ENCODE data around the gene FRMD8. TPM values are rescaled to one million over a fixed set of nuclear protein-coding genes. Genes with fewer than 3 reads are reported as not detected.

FRMD8 gene
- total and polyA plus RNA-seq, 2 of the 8 experiments (the other 6 are each of a cell fraction or from before 2014, with no cell fraction given): 15.0 to 19.2 TPM

- Histone ChIP-seq H2BK15ac (ENCODE audit: low read length) (no peak overlapping the region), H4K5ac (ENCODE audit: insufficient read length, low read depth, low read length) (no peak overlapping the region), H3K27ac (ENCODE audit: low read depth, low read length) (no peak overlapping the region), H3K79me1 (ENCODE audit: low read depth, low read length) (no peaks in the 10 kb centered on the region), H3K36me3 (ENCODE audit: control insufficient read depth in 2 of 4, insufficient read depth in 4 of 4, low read length in 3 of 4) (no peaks in the 10 kb centered on the region), H3K79me2 (ENCODE audit: control insufficient read depth in 1 of 2, insufficient read depth in 2 of 2, low read length in 2 of 2) (no peaks in the 10 kb centered on the region), H3K4me2 (ENCODE audit: insufficient read depth in 1 of 2, low read depth in 2 of 2, low read length in 2 of 2) (no peak overlapping the region), H3K27me3 (replicated peaks in 1 of 4; ENCODE audit: control insufficient read depth in 3 of 4, extremely low read depth in 1 of 4, insufficient read depth in 3 of 4, low read length in 3 of 4) (no peaks in the 10 kb centered on the region), H3K56ac (replicated peaks; ENCODE audit: insufficient read length, low read depth, low read length) (no peak overlapping the region), H3K9me3 (ENCODE audit: insufficient read depth in 2 of 2, low read depth in 1 of 2, low read length in 1 of 2) (no peaks in the 10 kb centered on the region), H3K4me1 (replicated peaks in 1 of 4; ENCODE audit: control insufficient read depth in 3 of 4, insufficient read depth in 4 of 4, low read length in 3 of 4) (peaks cover 0 to 4% (median 0%) of the 10 kb centered on the region in 4 experiments; a peak in 2 of 7 replicates), H4K20me1 (replicated peaks in 1 of 2; ENCODE audit: control insufficient read depth in 1 of 2, insufficient read depth in 2 of 2, low read length in 2 of 2) (no peaks in the 10 kb centered on the region), H2BK20ac (ENCODE audit: low read length) (no peak overlapping the region), H3K9ac (replicated peaks in 1 of 4; ENCODE audit: extremely low read depth in 1 of 4, low read depth in 3 of 4, low read length in 3 of 4) (no peak overlapping the region), H2BK12ac (ENCODE audit: low read depth, low read length) (no peak overlapping the region), H3K4ac (replicated peaks; ENCODE audit: insufficient read length, low read depth, low read length) (no peak overlapping the region), H2AK5ac (ENCODE audit: low read depth, low read length) (no peak overlapping the region), H3K14ac (ENCODE audit: insufficient read length) (no peak overlapping the region), H3K23ac (ENCODE audit: insufficient read length) (no peak overlapping the region), H3K18ac (ENCODE audit: extremely low read depth, low read length) (no peak overlapping the region), H3K23me2 (ENCODE audit: low read depth, low read length) (no peaks in the 10 kb centered on the region), H4K91ac (replicated peaks; ENCODE audit: insufficient read length, low read length) (no peak overlapping the region), H4K8ac (ENCODE audit: extremely low read depth, insufficient read depth, low read length) (no peak overlapping the region), H3K4me3 (ENCODE audit: extremely low read depth in 1 of 4, insufficient read depth in 2 of 4, low read depth in 3 of 4, low read length in 4 of 4) (no peak overlapping the region), H2AFZ (ENCODE audit: low read length) (no peak overlapping the region), H2BK120ac (replicated peaks; ENCODE audit: low read depth, low read length) (no peak overlapping the region), H2BK5ac (ENCODE audit: low read depth, low read length) (no peak overlapping the region)
- CTCF ChIA-PET (ENCODE audit: partially characterized antibody): interaction anchor here (0.6 to 2.3 kb wide), 20 partner anchors 8 to 419 kb away, joined by 3 to 9 read pairs (median 4); partner anchors contain the start of gene NEAT1
- WGBS, 2 experiments (ENCODE audit: extremely low coverage in 1 of 2, insufficient coverage in 1 of 2, insufficient read length in 1 of 2, insufficient replicate concordance in 2 of 2, low coverage in 1 of 2, low lambda C conversion rate in 2 of 2, missing lambda C conversion rate in 1 of 2): 81% methylated on average over 6 of the region's 6 CpGs; no CpG with 5 or more reads in 1 of the 2 experiments
- DNase-seq (ENCODE audit: low read depth in 1 of 2, low spot score in 2 of 2): no peak
- no peak for FAIRE-seq
- TF ChIP-seq CTBP2 (IDR thresholded peaks at IDR 0.05; ENCODE audit: borderline replicate concordance, insufficient read depth, insufficient read length, low read length) (no peak), SIN3A (conservative IDR thresholded peaks at IDR 0.05 in 1 of 2, IDR thresholded peaks at IDR 0.05 in 1 of 2; ENCODE audit: low read depth in 1 of 2, low read length in 2 of 2) (no peak), EGR1 (IDR thresholded peaks at IDR 0.05; ENCODE audit: borderline replicate concordance, low read depth, low read length) (no peak)
- POLR2A ChIA-PET (ENCODE audit: partially characterized antibody): interaction anchor here (0.5 to 2.1 kb wide), 10 partner anchors 13 to 474 kb away, joined by 3 to 19 read pairs (median 4); partner anchors contain the start of genes MALAT1 and NEAT1
Observed at GRCh38 chr11:65370659-65371049, 15.8 kb upstream of the FRMD8 start.

Measured in H1 (cell line).